Caki2 (cell line): ENCODE data around the gene PGM2. TPM values are rescaled to one million over a fixed set of nuclear protein-coding genes. Genes with fewer than 3 reads are reported as not detected.

Experiments used
- DNase-seq: peaks from one replicate; pipeline ENCODE4 v3.0.0-alpha.2; 2015; ENCODE audit warnings: low read depth
- in situ Hi-C: cut with HindIII; loops from 2 replicates; pipeline ENCODE4 v1.10.0; 2016; ENCODE audit warnings: low sequenced_read_pairs, low pct_unique_long_range_greater_than_20kb, mixed read lengths
- total RNA-seq: library from RNA; depleted of rRNA; stranded (reverse); fragments of >200 nt; shearing (Covaris generic); gene quantifications from 2 replicates; pipeline ENCODE4 v1.2.3, GENCODE V29; 2014; ENCODE audit warnings: low replicate concordance

PGM2 gene
- total RNA-seq, 1 experiment from 2014 or later = 24.8 TPM

GRCh38 chr4:37844204-37844603 lies 17.7 kb downstream of the PGM2 start:
- in situ Hi-C loops = no loop called here
- DNase-seq = no peak

- in situ Hi-C loops = no loop called here
- DNase-seq = no peak
These were observed 18.7 kb downstream of the PGM2 start for GRCh38 chr4:37845201-37845600.

DNA sequence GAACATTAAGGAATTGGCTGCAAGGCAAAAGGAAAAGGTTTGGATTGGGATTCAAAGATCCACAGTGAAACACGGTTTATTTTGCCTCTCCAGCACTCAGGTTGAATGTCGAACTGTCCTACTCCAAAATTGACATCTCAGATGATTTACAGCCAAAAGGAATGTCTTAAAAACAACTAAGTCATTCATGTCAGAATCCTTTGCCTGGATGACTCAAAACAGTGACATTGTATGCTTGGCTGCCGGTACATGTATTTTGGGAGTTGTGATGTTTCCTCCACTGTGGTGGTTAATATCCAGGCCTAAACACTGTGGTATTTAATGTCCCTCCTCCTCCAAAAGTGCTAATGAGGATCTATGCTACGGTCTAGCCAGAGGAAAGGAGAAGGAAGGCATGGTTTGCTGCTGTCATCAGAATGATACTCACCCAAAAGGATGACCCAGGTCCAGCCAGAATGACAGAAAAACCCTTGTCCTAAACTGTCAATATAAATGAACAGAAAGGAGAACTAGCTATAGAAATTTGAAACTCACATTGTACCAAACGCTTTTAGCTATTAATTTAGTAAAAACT lies 20.9 kb downstream of the PGM2 start:
- in situ Hi-C loops = no loop called here

DNA sequence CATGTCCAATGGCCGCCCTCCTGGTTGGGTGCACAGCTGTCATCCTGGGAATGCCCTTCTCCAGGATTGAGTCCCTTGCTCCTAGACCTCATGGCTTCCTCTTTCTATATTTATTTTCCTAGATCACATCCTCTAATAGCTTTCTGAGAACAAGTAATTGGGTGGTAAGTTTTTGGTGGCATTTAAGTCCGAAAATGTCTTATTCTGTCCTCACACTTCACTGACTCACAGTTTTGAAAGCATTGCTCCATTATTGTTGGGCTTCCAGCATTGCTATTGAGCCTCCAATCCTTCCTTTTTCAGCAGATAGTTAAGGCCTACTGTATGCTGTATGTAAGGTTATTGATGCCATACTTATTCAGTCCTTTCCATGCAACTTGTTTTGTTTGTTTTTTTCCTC lies 25.9 kb downstream of the PGM2 start:
- in situ Hi-C loops = no loop called here
- DNase-seq = no peak

More for the DNA sequence above, 20.9 kb downstream of the PGM2 start:
- DNase-seq = no peak

DNA sequence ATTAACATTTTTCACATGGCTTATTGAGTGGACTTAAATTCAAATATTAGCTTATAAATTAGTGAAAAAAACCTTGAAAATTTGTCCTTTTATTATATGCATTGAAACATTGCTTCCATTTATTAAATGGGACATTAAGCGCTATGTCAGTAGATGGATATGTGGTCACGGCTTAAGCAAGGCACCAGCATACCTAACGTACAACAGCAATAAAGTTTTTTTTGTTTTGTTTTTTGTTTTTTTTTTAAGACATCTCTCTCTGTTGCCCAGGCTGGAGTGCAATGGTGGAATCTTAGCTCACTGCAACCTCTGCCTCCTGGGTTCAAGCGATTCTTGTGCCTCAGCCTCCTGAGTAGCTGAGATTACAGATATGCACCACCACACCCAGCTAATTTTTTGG lies 31.6 kb downstream of the PGM2 start:
- in situ Hi-C loops = no loop called here
- no peak for DNase-seq

- in situ Hi-C loops = no loop called here
- DNase-seq = no peak
These were observed 32.4 kb downstream of the PGM2 start for GRCh38 chr4:37858872-37859271.

DNA sequence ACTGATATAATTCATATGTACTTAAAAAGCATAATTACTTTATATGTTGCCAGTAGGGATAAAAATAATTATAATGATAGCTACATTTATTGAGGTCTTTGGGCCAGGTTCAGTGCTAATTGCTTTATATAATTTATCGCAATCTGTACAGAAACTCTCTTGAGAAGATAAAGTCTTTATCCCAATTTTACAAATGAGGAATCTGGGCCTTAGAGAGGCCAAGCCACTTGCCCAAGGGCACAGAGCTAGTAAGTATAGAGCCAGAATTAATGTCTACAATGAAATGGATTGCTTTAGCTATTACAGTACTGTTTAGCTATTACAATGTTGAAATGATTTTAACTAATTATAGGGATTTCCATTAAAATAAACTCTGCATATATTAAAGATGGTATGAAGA lies 33.8 kb downstream of the PGM2 start:
- in situ Hi-C loops = no loop called here
- DNase-seq = no peak

DNA sequence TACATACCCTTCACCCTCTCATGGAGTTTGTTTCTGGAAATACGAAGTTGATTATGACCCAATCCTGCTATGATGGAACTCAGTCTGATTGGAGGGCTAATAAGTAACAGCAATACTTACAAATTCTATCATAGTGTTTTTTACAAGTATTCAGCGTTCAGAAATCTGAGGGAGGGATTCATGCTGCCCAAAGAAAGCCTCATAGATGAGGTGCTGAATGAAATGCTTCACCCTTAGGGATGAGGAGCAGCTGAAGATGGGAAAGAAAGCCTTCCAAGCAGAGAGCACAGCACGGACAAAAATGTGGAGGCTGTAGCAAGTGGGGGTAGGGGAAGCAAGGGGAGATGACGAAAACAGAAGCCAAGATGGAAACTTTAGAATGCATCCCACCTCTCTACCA lies 36.5 kb downstream of the PGM2 start:
- in situ Hi-C loops = no loop called here
- no peak for DNase-seq

DNA sequence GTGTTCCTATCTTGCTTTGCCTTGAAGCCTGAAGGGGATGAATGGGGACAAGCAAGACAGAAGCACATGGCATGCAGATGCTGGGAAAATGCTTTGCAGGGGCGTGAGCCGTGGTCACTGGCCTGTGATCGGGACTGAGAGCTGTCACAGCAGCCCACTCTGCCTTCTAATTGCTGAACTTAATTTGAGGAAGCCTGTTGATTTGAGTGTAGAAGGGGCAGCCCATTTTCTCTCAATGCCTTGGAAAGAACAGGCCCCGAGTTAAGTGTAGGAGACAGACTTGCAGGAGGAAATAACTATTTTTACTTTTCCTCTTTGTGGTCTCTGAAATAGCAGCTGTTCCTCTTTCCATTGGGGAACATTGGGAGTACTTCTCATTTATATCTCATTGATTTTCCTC lies 38.3 kb downstream of the PGM2 start:
- DNase-seq = no peak

GRCh38 chr4:37865450-37865849 lies 39.0 kb downstream of the PGM2 start:
- in situ Hi-C loops = no loop called here
- no peak for DNase-seq

More for the DNA sequence above, 38.3 kb downstream of the PGM2 start:
- in situ Hi-C loops = no loop called here

GRCh38 chr4:37867102-37867501 lies 40.6 kb downstream of the PGM2 start:
- DNase-seq = no peak
- in situ Hi-C loops = no loop called here

- in situ Hi-C loops = no loop called here
- no peak for DNase-seq
These were observed 41.8 kb downstream of the PGM2 start for GRCh38 chr4:37868238-37868637.

DNA sequence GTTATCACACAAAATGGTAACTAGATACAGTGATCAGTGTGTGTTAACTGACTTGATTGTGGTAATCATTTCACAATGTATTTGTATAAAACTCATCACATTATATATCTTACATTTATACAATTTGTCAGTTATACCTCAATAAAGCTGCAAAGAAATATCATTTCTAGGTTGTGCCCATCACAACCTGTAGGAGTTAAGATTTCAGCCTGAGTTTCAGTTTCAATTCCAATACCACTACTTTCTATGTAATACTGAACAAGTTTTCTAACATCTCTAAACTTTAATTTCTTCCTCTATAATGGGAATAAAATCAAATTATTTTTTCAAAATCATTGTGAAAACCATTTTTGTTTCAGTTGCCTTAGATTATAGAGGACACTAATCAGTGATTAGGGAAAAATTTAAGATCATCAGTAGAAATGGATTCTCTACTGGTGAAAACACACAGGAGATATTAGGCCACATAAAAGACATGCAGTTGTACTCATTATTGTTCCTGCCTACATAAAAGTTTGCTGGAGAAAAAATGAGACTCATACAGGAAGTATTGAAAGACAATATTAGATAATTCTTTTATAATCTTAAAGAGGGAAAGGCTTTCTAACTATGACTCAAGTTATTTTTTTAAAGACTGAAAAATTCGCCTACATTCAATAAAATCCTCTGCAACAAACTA lies 46.0 kb downstream of the PGM2 start:
- DNase-seq = no peak

DNA sequence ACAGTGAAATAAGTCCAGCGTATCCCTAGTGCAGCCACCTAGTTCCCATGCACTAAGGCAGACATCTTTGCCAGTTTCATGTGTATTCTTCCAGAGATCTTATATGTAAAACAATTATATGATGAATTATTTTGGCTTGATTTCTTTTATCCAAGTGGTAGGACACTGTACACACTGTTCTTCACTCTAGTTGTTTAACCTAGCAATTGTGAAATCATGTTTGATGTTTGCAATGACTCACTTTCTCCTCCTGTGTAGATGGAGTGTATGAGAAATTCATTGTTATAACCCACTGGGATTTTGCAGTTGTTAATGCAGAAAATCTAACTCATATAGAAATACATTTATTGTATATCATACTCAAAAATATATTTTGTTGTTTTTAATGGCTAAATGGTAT lies 46.9 kb downstream of the PGM2 start:
- DNase-seq = no peak
- in situ Hi-C loops = no loop called here

More for the DNA sequence above, 46.0 kb downstream of the PGM2 start:
- in situ Hi-C loops = no loop called here

GRCh38 chr4:37876156-37876555 lies 49.7 kb downstream of the PGM2 start:
- DNase-seq = no peak
- in situ Hi-C loops = no loop called here

- no peak for DNase-seq
- in situ Hi-C loops = no loop called here
These were observed 52.9 kb downstream of the PGM2 start for GRCh38 chr4:37879365-37879764.

DNA sequence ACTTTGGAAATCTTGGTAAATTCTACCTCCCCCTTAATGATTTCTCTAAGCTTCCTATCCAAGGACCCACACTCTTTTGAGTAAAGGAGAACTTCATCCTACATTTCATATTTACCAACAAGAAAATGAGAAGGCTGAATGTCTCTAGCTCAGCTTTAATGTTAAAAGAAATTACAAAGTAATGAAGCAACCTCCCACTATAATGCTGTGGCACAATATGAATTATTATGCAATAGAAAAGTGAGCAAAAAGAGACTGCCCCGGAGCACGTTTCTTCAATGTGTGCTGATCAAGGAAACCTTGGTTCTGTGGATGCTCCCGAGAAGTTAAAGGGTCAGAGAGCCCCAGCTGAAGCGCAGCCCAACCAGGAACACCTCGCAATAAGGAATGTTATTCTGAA lies 55.3 kb downstream of the PGM2 start:
- in situ Hi-C loops = no loop called here

DNA sequence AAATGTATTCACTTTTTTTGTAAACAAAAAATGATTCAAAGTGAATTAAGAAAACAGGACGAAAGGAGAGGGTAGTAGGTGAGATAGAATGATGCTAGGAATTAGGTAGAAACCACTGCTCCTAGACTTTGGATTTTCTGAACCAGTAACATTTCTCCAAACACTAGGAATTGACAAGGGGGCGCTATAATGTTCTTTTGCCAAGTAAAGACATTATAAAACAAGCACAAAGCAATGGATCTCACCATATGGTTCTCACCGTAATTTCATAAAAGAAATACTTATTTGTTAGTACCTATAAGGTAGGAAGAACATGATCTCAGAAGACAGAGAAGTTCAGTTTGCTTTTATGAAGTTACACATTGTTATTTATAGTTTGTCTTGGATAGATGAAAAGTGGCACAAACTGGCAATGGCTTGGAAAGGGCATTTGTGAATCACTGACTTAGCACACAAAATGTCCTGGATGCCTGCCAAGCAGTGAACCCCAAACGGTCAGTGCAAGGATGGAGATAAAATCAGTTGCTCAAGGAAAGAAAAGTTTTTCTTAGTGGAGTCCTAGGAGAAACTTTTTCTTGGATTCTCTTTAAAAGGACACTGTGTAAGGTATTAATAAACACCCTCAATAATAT lies 56.3 kb downstream of the PGM2 start:
- DNase-seq = no peak
- in situ Hi-C loops = no loop called here

More for the DNA sequence above, 55.3 kb downstream of the PGM2 start:
- DNase-seq = no peak

DNA sequence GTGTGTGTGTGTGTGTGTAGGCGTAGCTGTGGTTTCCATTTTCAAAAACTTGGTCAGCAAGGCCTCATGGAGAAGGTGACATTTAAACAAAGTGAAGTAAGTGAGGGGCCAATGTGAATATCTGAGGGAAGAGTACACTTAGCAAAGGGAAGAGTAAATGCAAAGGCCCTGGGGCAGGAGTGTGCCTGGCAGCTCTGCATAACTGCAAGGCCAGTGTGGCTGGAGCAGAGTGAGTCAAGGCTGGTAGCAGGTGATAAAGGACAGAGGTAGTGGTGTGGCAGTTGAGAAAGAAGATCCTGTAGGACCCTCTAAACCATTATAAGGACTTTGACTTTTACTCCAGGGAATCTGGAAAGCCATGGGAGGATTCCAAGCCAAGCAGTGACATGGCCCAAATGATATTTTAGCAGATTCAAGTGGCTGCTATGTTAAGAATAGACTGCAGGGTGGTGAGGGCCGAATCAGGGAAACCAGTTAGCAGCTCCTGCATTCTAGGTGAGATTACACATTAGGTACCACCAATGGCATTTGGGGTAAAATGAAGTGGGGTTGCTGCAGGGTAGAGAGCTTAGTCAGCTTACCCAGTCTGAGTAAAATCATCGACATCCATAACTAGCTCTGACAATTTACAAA lies 58.5 kb downstream of the PGM2 start:
- no peak for DNase-seq
- in situ Hi-C loops = no loop called here
